Thoracic aorta (tissue), 2 donors: ENCODE results near the gene ARHGAP27. TPM values are rescaled to one million over a fixed set of nuclear protein-coding genes. Genes with fewer than 3 reads are reported as not detected.

Experiments used
- ATAC-seq: fragments of 150-250 bp; one replicate; pipeline ENCODE4 v1.8.0; 2017; ENCODE audit warnings: low read depth; ENCODE audit not compliant: insufficient number of reproducible peaks, low FRiP score
- DNase-seq: peaks from one replicate; pipeline ENCODE4 v3.0.0-alpha.2; 2020; ENCODE audit warnings: low spot score
- H3K27ac ChIP-seq, 2 donors: fragments of 200-600 bp; sonication (generic); 1 replicate in 1 of 2; 2 replicates in 1 of 2; pipeline ENCODE4 v1.5.1; 2016; ENCODE audit warnings: mild to moderate bottlenecking in 2 of 2, moderate library complexity in 2 of 2
- H3K27me3 ChIP-seq: fragments of 200-600 bp; sonication (generic); replicated peaks from 2 replicates; pipeline ENCODE4 v1.6.0; 2016; ENCODE audit warnings: mild to moderate bottlenecking; ENCODE audit not compliant: insufficient read depth
- H3K36me3 ChIP-seq: fragments of 200-600 bp; sonication (generic); one replicate; pipeline ENCODE4 v1.5.1; 2016
- H3K4me1 ChIP-seq, 2 donors: fragments of 200-600 bp; sonication (generic); 1 replicate in 1 of 2; 2 replicates in 1 of 2; pipeline versions ENCODE4 v1.5.1 to v1.6.0; 2016; ENCODE audit warnings: low read depth in 2 of 2, mild to moderate bottlenecking in 1 of 2; ENCODE audit not compliant: control insufficient read depth in 1 of 2
- H3K4me3 ChIP-seq: fragments of 200-600 bp; sonication (generic); 2 replicates; pipeline ENCODE4 v1.5.1; 2016; ENCODE audit warnings: mild to moderate bottlenecking
- H3K9me3 ChIP-seq: fragments of 200-600 bp; sonication (generic); 2 replicates; pipeline ENCODE4 v1.5.1; 2016
- CTCF ChIP-seq: fragments of 200-600 bp; sonication (generic); IDR thresholded peaks from one replicate; pipeline ENCODE4 v1.5.1; 2019; ENCODE audit warnings: antibody characterized with exemption
- total RNA-seq, 2 donors: library from RNA; depleted of rRNA; stranded (reverse); fragments of >200 nt; gene quantifications; one replicate each; pipeline versions ENCODE4 v1.1.0 to v1.2.3, GENCODE V29; 2016

The ARHGAP27 gene
- total RNA-seq, 2 donors from 2014 or later: 25.5 to 33.4 TPM

DNA sequence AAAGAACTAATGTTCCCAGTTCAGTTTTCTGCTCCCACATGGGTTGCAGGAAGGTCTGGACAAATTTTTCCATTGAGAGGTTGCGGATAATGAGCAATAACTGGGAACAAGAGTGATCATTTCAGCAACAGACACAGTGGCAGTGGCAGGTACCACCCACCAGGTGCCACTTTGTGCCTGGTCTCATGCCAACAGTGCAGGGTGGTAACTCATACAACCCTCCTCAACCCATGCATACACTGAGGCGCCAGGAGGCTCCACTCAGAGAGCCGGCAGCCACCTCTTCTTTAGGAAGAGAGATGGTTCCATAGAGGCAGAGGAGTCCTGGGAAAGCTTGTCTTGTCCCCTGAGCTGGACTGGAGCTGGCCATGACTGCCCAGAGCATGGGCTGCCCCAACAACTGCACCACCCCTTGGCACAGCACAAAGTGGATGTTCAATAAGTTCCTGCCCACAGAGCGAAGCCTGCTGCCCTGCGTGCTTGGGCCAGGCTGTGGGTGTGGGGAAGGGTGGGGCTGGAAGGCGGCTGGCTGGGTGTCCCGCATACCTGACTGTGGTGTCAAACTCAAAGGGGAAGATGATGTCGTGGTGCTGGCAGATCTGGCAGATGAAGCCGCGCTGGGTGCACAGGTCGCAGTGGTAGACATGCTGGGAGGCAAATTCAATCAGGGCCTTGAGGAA lies 6.4 kb upstream of the ARHGAP27 start:
- no peak for TF ChIP-seq CTCF
- no peaks in the 10 kb centered on the region for H3K4me1 ChIP-seq
- no peak overlapping the region for H3K27ac ChIP-seq
- H3K36me3 ChIP-seq: peaks cover 45% of the 10 kb centered on the region
- H3K4me3 ChIP-seq: no peak overlapping the region
- H3K9me3 ChIP-seq: no peaks in the 10 kb centered on the region
- ATAC-seq (no peak), DNase-seq (no peak)
- no peaks in the 10 kb centered on the region for H3K27me3 ChIP-seq

DNA sequence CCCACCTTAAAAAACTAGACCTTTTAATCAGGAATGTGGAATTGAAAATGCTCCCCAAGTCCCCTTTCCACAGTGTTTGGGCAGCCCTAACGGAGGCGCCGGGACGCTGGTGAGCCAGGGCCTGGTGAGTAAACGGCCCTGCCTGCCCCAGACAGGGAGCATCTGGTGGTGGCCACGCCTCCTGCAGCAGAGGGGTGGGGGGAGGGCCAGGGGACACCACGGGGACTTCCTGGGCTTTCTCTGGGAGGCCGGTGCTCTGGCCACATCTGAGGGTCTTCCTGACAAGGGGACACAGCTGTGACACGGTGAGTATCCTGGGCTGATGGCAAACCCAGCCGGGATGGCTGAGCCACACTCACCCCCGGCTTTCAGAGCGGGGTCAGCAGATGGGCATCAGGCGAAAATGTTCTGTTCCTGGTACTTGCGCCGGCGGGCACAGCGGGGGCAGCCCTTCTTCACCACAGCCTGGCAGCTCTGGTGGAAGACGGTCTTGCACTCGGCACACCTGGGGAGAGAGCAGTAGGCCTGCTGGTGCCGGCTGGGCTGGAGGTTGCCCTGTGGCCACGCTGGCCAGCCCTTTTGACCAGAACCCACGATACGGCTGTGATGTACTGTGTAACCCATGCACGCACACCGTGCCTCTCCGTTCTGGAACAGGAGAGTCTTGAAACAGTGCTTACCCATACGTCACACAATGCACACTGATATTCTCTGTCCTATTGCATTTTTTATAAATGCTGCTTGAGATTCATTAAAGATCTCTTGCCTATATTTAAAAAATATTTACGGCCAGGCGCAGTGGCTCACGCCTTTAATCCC lies 5.0 kb upstream of the ARHGAP27 start:
- Histone ChIP-seq H3K4me3 (no peak overlapping the region), H3K27ac (no peak overlapping the region), H3K9me3 (no peaks in the 10 kb centered on the region), H3K4me1 (peaks cover 6 to 7% of the 10 kb centered on the region in 2 donors), H3K36me3 (peaks cover 45% of the 10 kb centered on the region), H3K27me3 (no peaks in the 10 kb centered on the region)
- DNase-seq: no peak
- TF ChIP-seq CTCF: no peak
- ATAC-seq: no peak

- Histone ChIP-seq H3K27me3 (no peaks in the 10 kb centered on the region), H3K4me3 (no peak overlapping the region), H3K9me3 (no peaks in the 10 kb centered on the region), H3K4me1 (peaks cover 10 to 13% of the 10 kb centered on the region in 2 donors), H3K36me3 (peaks cover 45% of the 10 kb centered on the region), H3K27ac (no peak overlapping the region)
- TF ChIP-seq CTCF: no peak
- DNase-seq: no peak
- ATAC-seq: no peak
Observed at GRCh38 chr17:45436625-45437464, 4.2 kb upstream of the ARHGAP27 start.

- Histone ChIP-seq H3K27ac (no peak overlapping the region), H3K27me3 (no peaks in the 10 kb centered on the region), H3K4me1 (peaks cover 15 to 19% of the 10 kb centered on the region in 2 donors), H3K36me3 (peaks cover 45% of the 10 kb centered on the region), H3K4me3 (no peak overlapping the region), H3K9me3 (no peaks in the 10 kb centered on the region)
- ATAC-seq (no peak), DNase-seq (no peak)
- TF ChIP-seq CTCF: no peak
Observed at GRCh38 chr17:45436161-45436560, 3.5 kb upstream of the ARHGAP27 start.

- no peak overlapping the region for H3K27ac ChIP-seq
Observed at GRCh38 chr17:45435481-45435880, 2.8 kb upstream of the ARHGAP27 start.

More at GRCh38 chr17:45435481-45435880, 2.8 kb upstream of the ARHGAP27 start:
- no peaks in the 10 kb centered on the region for H3K9me3 ChIP-seq
- no peak overlapping the region for H3K4me3 ChIP-seq
- DNase-seq (no peak), ATAC-seq (no peak)
- peaks cover 45% of the 10 kb centered on the region for H3K36me3 ChIP-seq
- H3K27me3 ChIP-seq: no peaks in the 10 kb centered on the region
- H3K4me1 ChIP-seq: peaks cover 22 to 25% of the 10 kb centered on the region in 2 donors
- no peak for TF ChIP-seq CTCF
